H1 (cell line): Measurements from ENCODE around the gene DPP10. TPM values are rescaled to one million over a fixed set of nuclear protein-coding genes. Genes with fewer than 3 reads are reported as not detected.

Source experiments
- CTCF ChIA-PET: fragments of 300-600 bp; sonication (Branson Sonifier 250); formaldehyde crosslinking; loops from one replicate; lab custom pipeline; 2021; ENCODE audit not compliant: partially characterized antibody; lab: Charles Lee
- POLR2A ChIA-PET: fragments of 300-600 bp; sonication (Branson Sonifier 250); formaldehyde crosslinking; loops from one replicate; lab custom pipeline; 2021; ENCODE audit warnings: inconsistent platforms; ENCODE audit not compliant: partially characterized antibody; lab: Charles Lee
- DNase-seq, 2 experiments: peaks; one replicate each; pipeline versions ENCODE4 v3.0.0 to v3.0.0-alpha.2; 2010 to 2022; ENCODE audit warnings: low spot score in 2 of 2, low read depth in 1 of 2, mixed read lengths in 1 of 2
- FAIRE-seq: peaks from 2 replicates; lab custom pipeline; 2011; peaks lifted over from hg19 to GRCh38; lab: Jason Lieb, UNC
- H2AFZ ChIP-seq: 2 replicates; pipeline ENCODE4 v1.8.1; 2012; ENCODE audit warnings: low read length, inconsistent platforms
- H2AK5ac ChIP-seq: 2 replicates; pipeline ENCODE4 v1.6.1; 2013; ENCODE audit warnings: low read depth, low read length
- H2BK120ac ChIP-seq: replicated peaks from 2 replicates; pipeline ENCODE3; 2013; ENCODE audit warnings: low read depth, low read length, inconsistent platforms
- H2BK12ac ChIP-seq: 2 replicates; pipeline ENCODE4 v1.6.1; 2013; ENCODE audit warnings: low read depth, low read length
- H2BK15ac ChIP-seq: 2 replicates; pipeline ENCODE4 v1.6.1; 2013; ENCODE audit warnings: low read length
- H2BK20ac ChIP-seq: 2 replicates; pipeline ENCODE4 v1.6.1; 2013; ENCODE audit warnings: low read length
- H2BK5ac ChIP-seq: 2 replicates; pipeline ENCODE4 v1.6.1; 2013; ENCODE audit warnings: low read depth, low read length
- H3K14ac ChIP-seq: 2 replicates; pipeline ENCODE4 v1.6.1; 2013; ENCODE audit warnings: inconsistent platforms; ENCODE audit not compliant: insufficient read length
- H3K18ac ChIP-seq: 2 replicates; pipeline ENCODE4 v1.6.1; 2013; ENCODE audit warnings: low read length; ENCODE audit errors: extremely low read depth
- H3K23ac ChIP-seq: 2 replicates; pipeline ENCODE4 v1.6.1; 2013; ENCODE audit warnings: inconsistent platforms; ENCODE audit not compliant: insufficient read length
- H3K23me2 ChIP-seq: 2 replicates; pipeline ENCODE4 v1.6.1; 2013; ENCODE audit warnings: low read depth, low read length
- H3K27ac ChIP-seq: 2 replicates; pipeline ENCODE4 v1.6.1; 2011; ENCODE audit warnings: low read depth, low read length, inconsistent platforms
- H3K27me3 ChIP-seq, 4 experiments: replicated peaks in 1 of 4; 1 replicate in 1 of 4; 2 replicates in 3 of 4; pipeline versions ENCODE4 v1.6.1 to v1.8.1; 2011 to 2013; ENCODE audit warnings: low read length in 3 of 4, mild to moderate bottlenecking in 3 of 4, inconsistent platforms in 2 of 4, mixed read lengths in 2 of 4, moderate library complexity in 1 of 4; ENCODE audit not compliant: control insufficient read depth in 3 of 4, insufficient read depth in 3 of 4; ENCODE audit errors: extremely low read depth in 1 of 4
- H3K36me3 ChIP-seq, 4 experiments: 2 replicates each; pipeline versions ENCODE4 v1.6.1 to v1.8.1; 2011 to 2013; ENCODE audit warnings: mild to moderate bottlenecking in 4 of 4, low read length in 3 of 4, moderate library complexity in 2 of 4, control low read depth in 1 of 4, inconsistent platforms in 1 of 4; ENCODE audit not compliant: insufficient read depth in 4 of 4, control insufficient read depth in 2 of 4
- H3K4ac ChIP-seq: replicated peaks from 2 replicates; pipeline ENCODE3; 2013; ENCODE audit warnings: low read length, low read depth, mixed read lengths, inconsistent platforms; ENCODE audit not compliant: insufficient read length
- H3K4me1 ChIP-seq, 4 experiments: replicated peaks in 1 of 4; 1 replicate in 1 of 4; 2 replicates in 3 of 4; pipeline versions ENCODE4 v1.6.1 to v1.8.1; 2011 to 2013; ENCODE audit warnings: low read length in 3 of 4, inconsistent platforms in 2 of 4, mixed read lengths in 1 of 4; ENCODE audit not compliant: insufficient read depth in 4 of 4, control insufficient read depth in 3 of 4
- H3K4me2 ChIP-seq, 2 experiments: 2 replicates each; pipeline versions ENCODE4 v1.6.1 to v1.8.1; 2011 to 2013; ENCODE audit warnings: low read depth in 2 of 2, low read length in 2 of 2, control low read depth in 1 of 2, inconsistent platforms in 1 of 2, mild to moderate bottlenecking in 1 of 2; ENCODE audit not compliant: insufficient read depth in 1 of 2
- H3K4me3 ChIP-seq, 4 experiments: fragments of 200-600, 300-600 bp in 1 of 4; sonication (generic), shearing (Covaris generic), sonication (Bioruptor Twin) in 1 of 4; 2 replicates each; pipeline versions ENCODE4 v1.5.1 to v1.8.1; 2011 to 2016; ENCODE audit warnings: low read length in 4 of 4, low read depth in 3 of 4, control low read depth in 2 of 4, inconsistent platforms in 2 of 4, mild to moderate bottlenecking in 2 of 4, mixed read lengths in 1 of 4, moderate library complexity in 1 of 4; ENCODE audit not compliant: insufficient read depth in 2 of 4; ENCODE audit errors: extremely low read depth in 1 of 4
- H3K56ac ChIP-seq: replicated peaks from 2 replicates; pipeline ENCODE3; 2013; ENCODE audit warnings: low read depth, mild to moderate bottlenecking, mixed read lengths, low read length, inconsistent platforms; ENCODE audit not compliant: insufficient read length
- H3K79me1 ChIP-seq: 2 replicates; pipeline ENCODE4 v1.6.1; 2013; ENCODE audit warnings: low read depth, low read length, control low read depth
- H3K79me2 ChIP-seq, 2 experiments: 2 replicates each; pipeline versions ENCODE4 v1.6.1 to v1.8.1; 2012 to 2013; ENCODE audit warnings: low read length in 2 of 2, mild to moderate bottlenecking in 2 of 2, inconsistent platforms in 1 of 2; ENCODE audit not compliant: insufficient read depth in 2 of 2, control insufficient read depth in 1 of 2
- H3K9ac ChIP-seq, 4 experiments: replicated peaks in 1 of 4; 1 replicate in 1 of 4; 2 replicates in 3 of 4; pipeline versions ENCODE4 v1.6.1 to v1.8.1; 2011 to 2013; ENCODE audit warnings: low read depth in 3 of 4, low read length in 3 of 4, control low read depth in 2 of 4, mild to moderate bottlenecking in 2 of 4, moderate library complexity in 2 of 4, inconsistent platforms in 1 of 4; ENCODE audit errors: extremely low read depth in 1 of 4
- H3K9me3 ChIP-seq, 2 experiments: 2 replicates each; pipeline versions ENCODE4 v1.6.1 to v1.8.1; 2012 to 2013; ENCODE audit warnings: mild to moderate bottlenecking in 2 of 2, moderate library complexity in 2 of 2, control low read depth in 1 of 2, inconsistent platforms in 1 of 2, low read depth in 1 of 2, low read length in 1 of 2, mixed read lengths in 1 of 2; ENCODE audit not compliant: insufficient read depth in 2 of 2
- H4K20me1 ChIP-seq, 2 experiments: replicated peaks in 1 of 2; 2 replicates each; pipeline versions ENCODE3 to v1.8.1; 2011 to 2013; ENCODE audit warnings: inconsistent platforms in 2 of 2, low read length in 2 of 2, mild to moderate bottlenecking in 1 of 2; ENCODE audit not compliant: insufficient read depth in 2 of 2, control insufficient read depth in 1 of 2
- H4K5ac ChIP-seq: 2 replicates; pipeline ENCODE4 v1.6.1; 2013; ENCODE audit warnings: low read length, low read depth, mixed read lengths, inconsistent platforms; ENCODE audit not compliant: insufficient read length
- H4K8ac ChIP-seq: 2 replicates; pipeline ENCODE4 v1.8.0; 2013; ENCODE audit warnings: mild to moderate bottlenecking, moderate library complexity, low read length, inconsistent platforms; ENCODE audit not compliant: insufficient read depth; ENCODE audit errors: extremely low read depth
- H4K91ac ChIP-seq: replicated peaks from 2 replicates; pipeline ENCODE3; 2013; ENCODE audit warnings: low read length, mixed read lengths, inconsistent platforms; ENCODE audit not compliant: insufficient read length
- SAP30 ChIP-seq: fragments of 300-600 bp; sonication (generic); IDR thresholded peaks from 2 replicates; pipeline ENCODE4 v1.7.1; 2012; ENCODE audit warnings: low read length, moderate library complexity, mild to moderate bottlenecking, inconsistent platforms; ENCODE audit not compliant: insufficient read depth, insufficient replicate concordance
- TCF12 ChIP-seq: IDR thresholded peaks from 2 replicates; pipeline ENCODE4 v1.6.1; 2011; ENCODE audit warnings: low read depth, mild to moderate bottlenecking, low read length
- whole genome bisulfite sequencing, 2 experiments: shearing (Covaris generic) in 1 of 2; methylation state at CpG; one replicate each; pipeline versions ENCODE4 v1.1.6 to v1.1.7; 2013 to 2015; ENCODE audit warnings: low lambda C conversion rate in 2 of 2, mixed read lengths in 2 of 2, inconsistent platforms in 1 of 2, low coverage in 1 of 2, missing lambda C conversion rate in 1 of 2; ENCODE audit not compliant: insufficient replicate concordance in 2 of 2, insufficient coverage in 1 of 2, insufficient read length in 1 of 2; ENCODE audit errors: extremely low coverage in 1 of 2, missing lambda C conversion rate in 1 of 2; 5-methylcytosine and 5-hydroxymethylcytosine counted together
- polyA plus RNA-seq, 7 experiments: library from polyadenylated mRNA; depleted of rRNA in 3 of 7; stranded (reverse) in 5 of 7; unstranded in 2 of 7; fragments of >200 nt in 5 of 7; fragments of 200-250 nt in 2 of 7; gene quantifications; 1 replicate in 5 of 7; 2 replicates in 1 of 7; 4 replicates in 1 of 7; pipeline versions ENCODE4 v1.2.1 to v1.2.3, GENCODE V29; 2011 to 2013; ENCODE audit warnings: missing spikeins in 2 of 7, mixed read lengths in 2 of 7
- total RNA-seq: library from RNA; stranded (reverse); fragmentation: NEBNext Ultra II Directional; extraction: Animal tissue kit (Norgen Biotek cat#: 25700); gene quantifications from 2 replicates; pipeline ENCODE4 v1.2.1, GENCODE V29; 2021

DPP10 gene
- total and polyA plus RNA-seq, 2 of the 8 experiments (the other 6 are each of a cell fraction or from before 2014, with no cell fraction given): 3.3 to 7.2 TPM

DNA sequence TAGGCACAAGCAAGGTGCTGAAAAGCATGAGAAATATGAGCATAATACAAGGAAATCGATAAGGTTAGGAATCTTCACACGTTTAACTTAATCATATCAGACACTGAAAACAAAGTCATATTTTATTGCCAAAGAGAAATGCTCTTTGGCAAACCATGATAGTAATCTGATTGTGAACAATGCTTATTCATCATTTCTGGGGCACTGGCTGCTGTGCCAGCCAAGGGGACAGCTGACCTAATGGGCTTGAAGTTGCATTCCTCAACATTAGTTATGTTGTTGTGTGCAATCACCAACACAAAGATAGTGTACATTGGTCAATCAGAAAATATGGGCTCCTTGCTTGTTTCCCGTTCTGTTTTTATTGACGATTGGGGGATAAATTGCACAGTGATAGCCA is 83.5 kb downstream of the DPP10 start:
- Histone ChIP-seq H2BK120ac (no peak overlapping the region), H4K91ac (no peak overlapping the region), H4K5ac (no peak overlapping the region), H3K23ac (no peak overlapping the region), H3K23me2 (no peaks in the 10 kb centered on the region), H3K56ac (no peak overlapping the region), H3K27ac (no peak overlapping the region), H3K4ac (no peak overlapping the region), H3K27me3 (no peaks in the 10 kb centered on the region), H2BK12ac (no peak overlapping the region), H3K79me2 (no peaks in the 10 kb centered on the region), H3K4me2 (no peak overlapping the region), H2AFZ (no peak overlapping the region), H3K4me3 (no peak overlapping the region), H3K18ac (no peak overlapping the region), H3K4me1 (no peaks in the 10 kb centered on the region), H3K79me1 (no peaks in the 10 kb centered on the region), H4K8ac (no peak overlapping the region), H3K9ac (no peak overlapping the region), H3K14ac (no peak overlapping the region), H2BK5ac (no peak overlapping the region), H2BK20ac (no peak overlapping the region), H2BK15ac (no peak overlapping the region), H3K36me3 (no peaks in the 10 kb centered on the region), H3K9me3 (peaks cover 7 to 10% of the 10 kb centered on the region in 2 experiments; a peak in 3 of 4 replicates), H4K20me1 (no peaks in the 10 kb centered on the region), H2AK5ac (no peak overlapping the region)
- ChIA-PET POLR2A (no interaction called here), CTCF (no interaction called here)
- FAIRE-seq (no peak), DNase-seq (no peak)
- WGBS, 2 experiments: 89% methylated on average over 4 of the region's 4 CpGs; no CpG with 5 or more reads in 1 of the 2 experiments
- TF ChIP-seq TCF12: no peak
- no peak for TF ChIP-seq SAP30
